B cell (primary cell): ENCODE results near the gene MAEA. TPM values are rescaled to one million over a fixed set of nuclear protein-coding genes. Genes with fewer than 3 reads are reported as not detected.

Source experiments
- ATAC-seq: fragments of 200-7000 bp; cut with Tn5 transposase; one replicate; pipeline ENCODE4 v1.10.0; 2021; ENCODE audit warnings: low read depth, mild to moderate bottlenecking, moderate number of reproducible peaks, moderate library complexity
- CTCF ChIA-PET: fragments of 350-600 bp; sonication (Branson Sonifier 250); formaldehyde crosslinking; loops from one replicate; lab custom pipeline; 2021; ENCODE audit warnings: antibody characterized with exemption, inconsistent platforms; lab: Charles Lee
- POLR2A ChIA-PET: fragments of 350-600 bp; sonication (Branson Sonifier 250); formaldehyde crosslinking; loops from one replicate; lab custom pipeline; 2021; ENCODE audit warnings: antibody characterized with exemption; lab: Charles Lee
- DNase-seq: peaks from one replicate; pipeline ENCODE4 v3.0.0; 2013
- H2AFZ ChIP-seq: 2 replicates; pipeline ENCODE4 v1.6.1; 2012; ENCODE audit warnings: mild to moderate bottlenecking, low read depth, low read length; ENCODE audit not compliant: insufficient read depth, poor library complexity, severe bottlenecking
- H3K27ac ChIP-seq, 2 donors: 1 replicate in 1 of 2; 2 replicates in 1 of 2; pipeline ENCODE4 v1.5.1; 2012 to 2013; ENCODE audit warnings: low read length in 2 of 2, mild to moderate bottlenecking in 2 of 2, moderate library complexity in 1 of 2
- H3K27me3 ChIP-seq, 4 experiments: fragments of 200-600 bp in 1 of 4; sonication (generic) in 1 of 4; replicated peaks in 1 of 4; 1 replicate in 2 of 4; 2 replicates in 2 of 4; pipeline versions ENCODE4 v1.6.1 to v1.7.0; 2013 to 2016; ENCODE audit warnings: low read length in 3 of 4, mild to moderate bottlenecking in 2 of 4, mixed read lengths in 1 of 4, moderate library complexity in 1 of 4; ENCODE audit not compliant: insufficient read depth in 4 of 4, control insufficient read depth in 3 of 4; ENCODE audit errors: control extremely low read depth in 1 of 4
- H3K36me3 ChIP-seq, 2 experiments: replicated peaks in 1 of 2; 1 replicate in 1 of 2; 2 replicates in 1 of 2; pipeline versions ENCODE4 v1.6.1 to v1.7.1; 2013; ENCODE audit warnings: low read length in 1 of 2; ENCODE audit not compliant: insufficient read depth in 2 of 2, control insufficient read depth in 1 of 2; ENCODE audit errors: control extremely low read depth in 1 of 2, extremely low read depth in 1 of 2
- H3K4me1 ChIP-seq, 2 donors: fragments of 200-600 bp in 1 of 2; sonication (generic) in 1 of 2; 1 replicate in 1 of 2; 2 replicates in 1 of 2; pipeline versions ENCODE4 v1.5.1 to v1.6.1; 2013 to 2017; ENCODE audit warnings: low read length in 2 of 2; ENCODE audit not compliant: control insufficient read depth in 2 of 2, insufficient read depth in 2 of 2
- H3K4me2 ChIP-seq: replicated peaks from 2 replicates; pipeline ENCODE3; 2012; ENCODE audit warnings: mild to moderate bottlenecking, low read depth, low read length; ENCODE audit not compliant: poor library complexity, severe bottlenecking
- H3K4me3 ChIP-seq, 5 experiments: fragments of 200-600 bp in 1 of 5; sonication (generic) in 1 of 5; 1 replicate in 3 of 5; 2 replicates in 2 of 5; pipeline versions ENCODE4 v1.5.1 to v1.7.0; 2011 to 2016; ENCODE audit warnings: low read length in 4 of 5, mild to moderate bottlenecking in 4 of 5, low read depth in 2 of 5, control low read depth in 1 of 5, moderate library complexity in 1 of 5; ENCODE audit not compliant: insufficient read depth in 1 of 5; ENCODE audit errors: control extremely low read depth in 1 of 5, extremely low read depth in 1 of 5
- H3K79me2 ChIP-seq: fragments of 200-600 bp; sonication (generic); one replicate; pipeline ENCODE4 v1.6.0; 2016; ENCODE audit warnings: low read length; ENCODE audit not compliant: control insufficient read depth, insufficient read depth
- H3K9ac ChIP-seq: fragments of 200-600 bp; sonication (generic); 2 replicates; pipeline ENCODE4 v1.6.1; 2017; ENCODE audit warnings: mild to moderate bottlenecking, low read length, moderate library complexity
- H3K9me3 ChIP-seq, 3 donors: one replicate each; pipeline versions ENCODE4 v1.6.1 to v1.7.1; 2013; ENCODE audit warnings: low read length in 2 of 3; ENCODE audit not compliant: control insufficient read depth in 2 of 3, insufficient read depth in 1 of 3; ENCODE audit errors: control extremely low read depth in 1 of 3
- H4K20me1 ChIP-seq: 2 replicates; pipeline ENCODE4 v1.6.0; 2012; ENCODE audit warnings: mild to moderate bottlenecking, low read length; ENCODE audit not compliant: insufficient read depth, control insufficient read depth, poor library complexity, severe bottlenecking
- H3K27ac Mint-ChIP-seq: one replicate; pipeline ENCODE4 v1.8.0; 2021; ENCODE audit warnings: mixed read lengths
- H3K27me3 Mint-ChIP-seq: one replicate; pipeline ENCODE4 v1.8.0; 2021; ENCODE audit warnings: mixed read lengths
- H3K4me1 Mint-ChIP-seq: one replicate; pipeline ENCODE4 v1.8.0; 2021; ENCODE audit warnings: mixed read lengths
- H3K4me3 Mint-ChIP-seq: one replicate; pipeline ENCODE4 v1.8.0; 2021; ENCODE audit warnings: mixed read lengths
- H3K9me3 Mint-ChIP-seq: one replicate; pipeline ENCODE4 v1.8.0; 2022; ENCODE audit warnings: mixed read lengths; ENCODE audit not compliant: insufficient read depth
- CTCF ChIP-seq: fragments of 200-600 bp; IDR thresholded peaks from one replicate; pipeline ENCODE4 v1.8.0; 2022; ENCODE audit warnings: antibody characterized with exemption, mild to moderate bottlenecking
- EZH2 ChIP-seq: IDR thresholded peaks from 2 replicates; pipeline ENCODE4 v1.6.1; 2012; ENCODE audit warnings: borderline replicate concordance, low read depth, mild to moderate bottlenecking, moderate library complexity, low read length; ENCODE audit not compliant: insufficient read depth, poor library complexity, severe bottlenecking
- WGBS: methylation state at CpG from one replicate; pipeline ENCODE4 v1.1.5; 2013; ENCODE audit warnings: missing lambda C conversion rate; ENCODE audit not compliant: insufficient coverage; 5-methylcytosine and 5-hydroxymethylcytosine counted together
- intact Hi-C: fragments of 100-400 bp; cut with micrococcal nuclease; formaldehyde crosslinking; loops from one replicate; pipeline ENCODE4 v1.10.0; 2022
- polyA plus RNA-seq: library from polyadenylated mRNA; depleted of rRNA; stranded (reverse); fragments of >200 nt; gene quantifications from 2 replicates; pipeline ENCODE4 v1.2.3, GENCODE V29; 2012
- total RNA-seq, 2 donors: library from RNA; stranded (reverse); fragments of 120-200 nt in 1 of 2; gene quantifications; 1 replicate in 1 of 2; 2 replicates in 1 of 2; pipeline versions ENCODE4 v1.2.3 to v1.2.4, GENCODE V29; 2013 to 2022

The MAEA gene
- total and polyA plus RNA-seq, 2 donors (not counting 1 experiment from before 2014, with no cell fraction given) = 106 to 107 TPM

- Histone ChIP-seq H3K4me2 (no peak overlapping the region), H3K27ac (no peak overlapping the region), H3K9me3 (peaks cover 0 to 9% (median 0%) of the 10 kb centered on the region in 3 donors), H3K9ac (no peak overlapping the region), H3K79me2 (no peaks in the 10 kb centered on the region), H3K4me3 (no peak overlapping the region), H2AFZ (no peak overlapping the region), H3K27me3 (no peaks in the 10 kb centered on the region), H3K36me3 (peaks cover 0 to 63% of the 10 kb centered on the region in 2 experiments), H3K4me1 (no peaks in the 10 kb centered on the region), H4K20me1 (peaks cover 19% of the 10 kb centered on the region)
- intact Hi-C loops = no loop called here
- H3K9me3 Mint-ChIP-seq = no peaks in the 10 kb centered on the region
- H3K27me3 Mint-ChIP-seq = no peaks in the 10 kb centered on the region
- WGBS = 96% methylated on average over 7 of the region's 7 CpGs
- ATAC-seq (no peak), DNase-seq (no peak)
- ChIA-PET POLR2A (no interaction called here), CTCF (no interaction called here)
- no peak overlapping the region for H3K27ac Mint-ChIP-seq
- no peaks in the 10 kb centered on the region for H3K4me1 Mint-ChIP-seq
- H3K4me3 Mint-ChIP-seq = no peak overlapping the region
- TF ChIP-seq CTCF (no peak), EZH2 (no peak)
Observed at GRCh38 chr4:1336088-1336491, 46.4 kb downstream of the MAEA start.

GRCh38 chr4:1337376-1337831 is 47.7 kb downstream of the MAEA start:
- peak overlapping the region; percentile 41 for H3K27ac Mint-ChIP-seq
- H3K36me3 ChIP-seq = peaks cover 0 to 59% of the 10 kb centered on the region in 2 experiments
- POLR2A ChIA-PET = no interaction called here
- no peaks in the 10 kb centered on the region for H3K27me3 Mint-ChIP-seq
- no peaks in the 10 kb centered on the region for H3K4me1 ChIP-seq
- CTCF ChIA-PET = no interaction called here
- H3K4me2 ChIP-seq = no peak overlapping the region
- no peak for TF ChIP-seq CTCF
- TF ChIP-seq EZH2 = no peak
- WGBS = 88% methylated on average over 11 of the region's 11 CpGs
- H3K9me3 Mint-ChIP-seq = no peaks in the 10 kb centered on the region
- H2AFZ ChIP-seq = no peak overlapping the region
- H3K4me3 ChIP-seq = no peak overlapping the region
- intact Hi-C loops = no loop called here
- DNase-seq (no peak), ATAC-seq (no peak)
- H3K4me3 Mint-ChIP-seq = no peak overlapping the region
- no peak overlapping the region for H3K9ac ChIP-seq
- peaks cover 0 to 9% (median 0%) of the 10 kb centered on the region in 3 donors for H3K9me3 ChIP-seq
- H3K27me3 ChIP-seq = no peaks in the 10 kb centered on the region
- H4K20me1 ChIP-seq = peaks cover 7% of the 10 kb centered on the region
- H3K79me2 ChIP-seq = no peaks in the 10 kb centered on the region
- no peaks in the 10 kb centered on the region for H3K4me1 Mint-ChIP-seq
- H3K27ac ChIP-seq = no peak overlapping the region
